ENCODE measurements around the gene SLC38A11.
"Not testable (repeated sequence)": the region's sequence is repeated elsewhere in the genome, so short reads cannot be mapped to it uniquely, and the experiment has no call there.

The SLC38A11 gene

DNA sequence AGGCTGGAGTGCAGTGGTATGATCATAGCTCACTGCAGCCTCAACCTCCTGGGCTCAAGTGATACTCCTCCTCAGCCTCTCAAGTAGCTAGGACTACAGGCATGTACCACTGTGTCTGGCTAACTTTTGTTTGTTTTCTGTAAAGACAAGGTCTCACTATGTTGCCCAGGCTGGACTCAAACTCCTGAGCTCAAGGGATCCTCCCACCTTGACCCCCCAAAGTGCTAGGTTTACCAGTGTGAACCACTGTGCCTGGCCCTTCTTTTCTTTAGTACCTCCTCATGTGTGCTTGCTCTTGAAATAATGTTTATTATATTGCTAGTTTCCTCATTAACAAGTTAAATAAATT is 94.7 kb downstream of the SLC38A11 start (continued):
- TF ChIP-seq ZNF398 (tag by site-specific recombination; IDR thresholded peaks at IDR 0.05) (no peak), IKZF3 (tag by site-specific recombination; IDR thresholded peaks at IDR 0.05) (no peak), PRDM4 (tag by site-specific recombination; IDR thresholded peaks at IDR 0.05) (no peak), ZNF266 (tag by site-specific recombination; IDR thresholded peaks at IDR 0.05; ENCODE audit: low read depth) (no peak), ZNF211 (tag by site-specific recombination; IDR thresholded peaks at IDR 0.05; ENCODE audit: low read depth) (no peak), ZNF514 (tag by site-specific recombination; IDR thresholded peaks at IDR 0.05) (no peak)
- TF ChIP-seq, protein P1, sequence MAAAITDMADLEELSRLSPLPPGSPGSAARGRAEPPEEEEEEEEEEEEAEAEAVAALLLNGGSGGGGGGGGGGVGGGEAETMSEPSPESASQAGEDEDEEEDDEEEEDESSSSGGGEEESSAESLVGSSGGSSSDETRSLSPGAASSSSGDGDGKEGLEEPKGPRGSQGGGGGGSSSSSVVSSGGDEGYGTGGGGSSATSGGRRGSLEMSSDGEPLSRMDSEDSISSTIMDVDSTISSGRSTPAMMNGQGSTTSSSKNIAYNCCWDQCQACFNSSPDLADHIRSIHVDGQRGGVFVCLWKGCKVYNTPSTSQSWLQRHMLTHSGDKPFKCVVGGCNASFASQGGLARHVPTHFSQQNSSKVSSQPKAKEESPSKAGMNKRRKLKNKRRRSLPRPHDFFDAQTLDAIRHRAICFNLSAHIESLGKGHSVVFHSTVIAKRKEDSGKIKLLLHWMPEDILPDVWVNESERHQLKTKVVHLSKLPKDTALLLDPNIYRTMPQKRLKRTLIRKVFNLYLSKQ (tag by site-specific recombination; IDR thresholded peaks at IDR 0.05; ENCODE audit: borderline replicate concordance) = no peak

GRCh38 chr2:164859906-164860693 is 95.2 kb downstream of the SLC38A11 start:
- CTCF ChIA-PET = interaction anchor here (0.6 to 1.4 kb wide), 6 partner anchors 16 to 160 kb away, joined by 3 to 5 read pairs (median 3); partner anchors contain the start of gene COBLL1
- H3K36me3 ChIP-seq (ENCODE audit: control insufficient read depth in 2 of 2, insufficient read depth in 1 of 2, low read length in 2 of 2); H3K4me3 ChIP-seq (ENCODE audit: low read depth, low read length); H3K9me3 ChIP-seq (ENCODE audit: control insufficient read depth, insufficient read depth, low read depth, low read length); POLR2A ChIA-PET; H3K27ac ChIP-seq (ENCODE audit: extremely low read depth, low read depth, low read length); H3K4me1 ChIP-seq (ENCODE audit: control insufficient read depth, insufficient read depth, low read length): not testable (repeated sequence)

DNA sequence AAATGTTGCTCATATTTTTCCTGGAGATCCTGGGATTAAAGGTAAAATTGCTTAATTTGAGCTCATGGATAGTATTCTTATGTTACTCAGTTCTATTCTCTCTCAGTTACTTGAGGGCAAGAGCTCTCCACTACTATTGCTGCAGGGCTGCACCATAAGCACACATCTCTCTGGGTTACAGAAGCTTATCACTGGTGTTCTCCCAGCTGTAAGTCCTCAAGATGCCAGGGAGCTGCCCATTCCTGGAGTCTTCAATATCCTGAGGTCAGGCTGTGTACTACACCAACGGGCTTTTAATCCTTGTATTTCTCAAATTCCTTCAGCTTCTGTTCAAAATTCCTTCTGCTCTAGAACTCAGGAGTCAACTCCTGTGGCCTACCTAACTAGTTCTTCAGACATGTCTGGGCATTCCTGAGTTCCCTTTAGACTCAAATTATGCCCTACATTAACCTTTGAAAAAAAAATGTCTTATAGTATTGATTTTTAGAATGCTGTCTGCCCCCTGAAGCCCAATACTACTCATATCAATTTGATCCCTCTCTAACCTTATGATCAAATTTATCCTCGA is 96.0 kb downstream of the SLC38A11 start:
- Histone ChIP-seq H3K27ac (ENCODE audit: extremely low read depth, low read depth, low read length) (no peak overlapping the region), H3K4me3 (ENCODE audit: low read depth, low read length) (no peak overlapping the region), H3K9me3 (ENCODE audit: control insufficient read depth, insufficient read depth, low read depth, low read length) (no peaks in the 10 kb centered on the region), H3K36me3 (ENCODE audit: control insufficient read depth in 2 of 2, insufficient read depth in 1 of 2, low read length in 2 of 2) (no peaks in the 10 kb centered on the region), H3K4me1 (ENCODE audit: control insufficient read depth, insufficient read depth, low read length) (no peaks in the 10 kb centered on the region)
- POLR2A ChIA-PET = no interaction called here
- CTCF ChIA-PET = interaction anchor here (0.7 to 1.4 kb wide), 5 partner anchors 16 to 84 kb away, joined by 3 to 5 read pairs (median 3); partner anchors contain the start of gene COBLL1
- TF ChIP-seq ZNF311 (tag by site-specific recombination; IDR thresholded peaks at IDR 0.05; ENCODE audit: borderline replicate concordance) = no peak
- TF ChIP-seq ZNF791 (tag by site-specific recombination; IDR thresholded peaks at IDR 0.05) = no peak
- TF ChIP-seq KLF7 (tag by site-specific recombination; IDR thresholded peaks at IDR 0.05; ENCODE audit: borderline replicate concordance) = no peak
- no peak for TF ChIP-seq ZNF585B (tag by site-specific recombination; IDR thresholded peaks at IDR 0.05)
- TF ChIP-seq, protein P2, sequence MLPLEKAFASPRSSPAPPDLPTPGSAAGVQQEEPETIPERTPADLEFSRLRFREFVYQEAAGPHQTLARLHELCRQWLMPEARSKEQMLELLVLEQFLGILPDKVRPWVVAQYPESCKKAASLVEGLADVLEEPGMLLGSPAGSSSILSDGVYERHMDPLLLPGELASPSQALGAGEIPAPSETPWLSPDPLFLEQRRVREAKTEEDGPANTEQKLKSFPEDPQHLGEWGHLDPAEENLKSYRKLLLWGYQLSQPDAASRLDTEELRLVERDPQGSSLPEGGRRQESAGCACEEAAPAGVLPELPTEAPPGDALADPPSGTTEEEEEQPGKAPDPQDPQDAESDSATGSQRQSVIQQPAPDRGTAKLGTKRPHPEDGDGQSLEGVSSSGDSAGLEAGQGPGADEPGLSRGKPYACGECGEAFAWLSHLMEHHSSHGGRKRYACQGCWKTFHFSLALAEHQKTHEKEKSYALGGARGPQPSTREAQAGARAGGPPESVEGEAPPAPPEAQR (tag by site-specific recombination; IDR thresholded peaks at IDR 0.05) = no peak
- TF ChIP-seq ZNF174 (tag by site-specific recombination; IDR thresholded peaks at IDR 0.05) = no peak
- no peak for TF ChIP-seq ATF2 (tag by site-specific recombination; IDR thresholded peaks at IDR 0.05; ENCODE audit: low read depth)
- no peak for TF ChIP-seq ZNF558 (tag by site-specific recombination; IDR thresholded peaks at IDR 0.05)
- TF ChIP-seq ZNF324 (tag by site-specific recombination; IDR thresholded peaks at IDR 0.05) = no peak
- TF ChIP-seq ZNF121 (tag by site-specific recombination; IDR thresholded peaks at IDR 0.05) = no peak
- no peak for TF ChIP-seq ZNF510 (tag by site-specific recombination; IDR thresholded peaks at IDR 0.05; ENCODE audit: insufficient replicate concordance)
- TF ChIP-seq ZNF529 (tag by site-specific recombination; IDR thresholded peaks at IDR 0.05; ENCODE audit: insufficient replicate concordance) = no peak
- TF ChIP-seq ZNF837 (tag by site-specific recombination; IDR thresholded peaks at IDR 0.05) = no peak
- no peak for TF ChIP-seq PATZ1 (tag by site-specific recombination; IDR thresholded peaks at IDR 0.05)
